Tibial nerve (tissue), 4 donors: ENCODE results near the gene NBR1. TPM values are rescaled to one million over a fixed set of nuclear protein-coding genes. Genes with fewer than 3 reads are reported as not detected.
"Not testable (repeated sequence)": the region's sequence is repeated elsewhere in the genome, so short reads cannot be mapped to it uniquely, and the experiment has no call there.

Experiments
- DNase-seq, 2 donors: peaks; one replicate each; pipeline ENCODE4 v3.0.0-alpha.2; 2019; ENCODE audit warnings: low spot score in 2 of 2
- H3K27ac ChIP-seq, 4 donors: fragments of 200-600 bp; sonication (generic) in 3 of 4; one replicate each; pipeline ENCODE4 v1.5.1; 2017 to 2019; ENCODE audit warnings: mild to moderate bottlenecking in 1 of 4
- H3K27me3 ChIP-seq, 2 donors: fragments of 200-600 bp; sonication (generic) in 1 of 2; one replicate each; pipeline versions ENCODE4 v1.5.1 to v1.6.0; 2017 to 2019
- H3K36me3 ChIP-seq, 3 donors: fragments of 200-600 bp; sonication (generic); one replicate each; pipeline ENCODE4 v1.5.1; 2018 to 2019
- H3K4me1 ChIP-seq, 4 donors: fragments of 200-600 bp; sonication (generic) in 3 of 4; one replicate each; pipeline ENCODE4 v1.5.1; 2017 to 2019
- H3K4me3 ChIP-seq, 4 donors: fragments of 200-600 bp; sonication (generic) in 3 of 4; one replicate each; pipeline ENCODE4 v1.5.1; 2017 to 2019; ENCODE audit warnings: mild to moderate bottlenecking in 1 of 4, moderate library complexity in 1 of 4
- H3K9me3 ChIP-seq, 4 donors: fragments of 200-600 bp; sonication (generic) in 3 of 4; one replicate each; pipeline ENCODE4 v1.5.1; 2017 to 2019
- CTCF ChIP-seq, 5 experiments: fragments of 200-600 bp in 3 of 5; fragments of 450-650 bp in 2 of 5; sonication (generic) in 3 of 5; IDR thresholded peaks; one replicate each; pipeline ENCODE4 v1.5.1; 2016 to 2019; ENCODE audit warnings: antibody characterized with exemption in 5 of 5, mild to moderate bottlenecking in 3 of 5, moderate library complexity in 2 of 5
- EP300 ChIP-seq, 2 donors: sonication (generic); formaldehyde crosslinking; IDR thresholded peaks; one replicate each; pipeline ENCODE4 v1.6.1; 2017; ENCODE audit warnings: antibody characterized with exemption in 2 of 2, mild to moderate bottlenecking in 1 of 2
- POLR2A ChIP-seq, 2 donors: fragments of 450-650 bp; IDR thresholded peaks; one replicate each; pipeline ENCODE4 v1.6.1; 2017; ENCODE audit warnings: antibody characterized with exemption in 2 of 2, mild to moderate bottlenecking in 2 of 2, moderate library complexity in 2 of 2
- WGBS, 2 donors: methylation state at CpG; one replicate each; pipeline ENCODE4 v1.1.5; 2018; 5-methylcytosine and 5-hydroxymethylcytosine counted together
- total RNA-seq, 4 donors: library from RNA; depleted of rRNA; stranded (reverse); fragments of >200 nt; gene quantifications; one replicate each; pipeline ENCODE4 v1.1.0, GENCODE V29; 2016

NBR1 gene
- total RNA-seq, 4 donors from 2014 or later = 61.7 to 80.0 (median 73.5) TPM

- H3K4me3 ChIP-seq = no peak overlapping the region
- no peak for TF ChIP-seq EP300 (IDR thresholded peaks at IDR 0.05)
- no peak for TF ChIP-seq CTCF (IDR thresholded peaks at IDR 0.05)
- no peak for TF ChIP-seq POLR2A (IDR thresholded peaks at IDR 0.05)
- H3K27ac ChIP-seq = no peak overlapping the region
- H3K9me3 ChIP-seq = no peaks in the 10 kb centered on the region
- DNase-seq = no peak
- WGBS, 2 donors = 81 to 82% methylated on average over 9 of the region's 9 CpGs
- no peaks in the 10 kb centered on the region for H3K27me3 ChIP-seq
- H3K4me1 ChIP-seq = no peaks in the 10 kb centered on the region
- H3K36me3 ChIP-seq = peaks cover 0 to 58% (median 2%) of the 10 kb centered on the region in 3 donors
These were observed 49.6 kb downstream of the NBR1 start for GRCh38 chr17:43220511-43221125.

DNA sequence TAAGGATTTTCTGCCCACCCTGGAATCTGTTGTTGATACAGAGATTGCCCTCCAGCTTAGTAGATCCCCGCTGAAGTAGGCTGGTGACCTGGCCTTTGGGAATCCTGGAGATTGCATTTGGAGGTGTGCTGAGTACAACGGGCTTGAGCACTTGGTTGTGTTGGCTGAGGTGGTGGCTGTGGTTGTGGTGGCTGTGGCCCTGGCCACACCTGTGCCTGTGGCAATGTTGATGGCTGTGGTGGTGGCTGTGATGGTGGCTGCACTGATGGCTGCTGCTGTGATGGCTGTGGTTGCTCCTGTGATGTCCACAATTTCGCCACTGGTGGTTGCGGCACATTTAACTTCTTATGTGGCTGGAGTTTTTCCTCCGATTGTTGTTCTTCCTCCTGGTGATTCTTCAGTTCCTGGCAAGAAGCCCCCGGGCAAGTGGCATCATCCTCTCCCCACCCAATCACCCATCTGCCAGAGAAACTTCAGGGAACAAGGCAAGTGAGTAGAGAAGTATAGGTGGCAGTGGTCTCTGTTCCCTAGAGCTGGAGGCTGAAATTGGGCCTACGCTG, 53.2 kb downstream of the NBR1 start:
- H3K27ac ChIP-seq = no peak overlapping the region
- H3K27me3 ChIP-seq = no peaks in the 10 kb centered on the region
- peak in 1 of 2 donors; percentile 2 for DNase-seq
- no peaks in the 10 kb centered on the region for H3K4me1 ChIP-seq
- peaks cover 0 to 30% (median 0%) of the 10 kb centered on the region in 3 donors for H3K36me3 ChIP-seq
- WGBS, 2 donors = 88 to 96% methylated on average over 7 of the region's 7 CpGs
- H3K4me3 ChIP-seq = no peak overlapping the region
- no peaks in the 10 kb centered on the region for H3K9me3 ChIP-seq
- TF ChIP-seq CTCF (IDR thresholded peaks at IDR 0.05) = no peak
- TF ChIP-seq EP300 (IDR thresholded peaks at IDR 0.05) = no peak
- TF ChIP-seq POLR2A (IDR thresholded peaks at IDR 0.05) = no peak

DNA sequence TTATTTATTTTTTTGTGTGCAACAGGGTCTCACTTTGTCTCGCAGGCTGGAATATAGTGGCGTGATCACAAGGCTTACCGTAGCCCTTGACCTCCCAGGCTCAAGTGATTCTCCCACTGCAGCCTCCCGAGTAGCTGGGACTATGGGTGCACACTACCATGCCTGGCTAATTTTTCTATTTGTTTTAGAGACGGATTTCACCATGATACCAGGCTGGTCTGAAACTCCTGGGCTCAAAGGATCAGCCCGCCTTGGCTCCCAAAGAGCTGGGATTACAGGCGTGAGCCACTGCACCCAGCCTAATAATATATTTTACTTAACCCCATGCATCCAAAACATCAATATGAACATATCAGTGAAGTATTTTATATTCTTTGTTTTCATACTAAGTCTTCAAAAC, 55.4 kb downstream of the NBR1 start:
- Histone ChIP-seq H3K9me3 (no peaks in the 10 kb centered on the region), H3K4me1 (no peaks in the 10 kb centered on the region), H3K27me3 (no peaks in the 10 kb centered on the region), H3K4me3 (no peak overlapping the region), H3K27ac (no peak overlapping the region), H3K36me3 (peaks cover 0 to 25% (median 0%) of the 10 kb centered on the region in 3 donors)
- TF ChIP-seq EP300 (IDR thresholded peaks at IDR 0.05) = no peak
- TF ChIP-seq POLR2A (IDR thresholded peaks at IDR 0.05) = no peak
- TF ChIP-seq CTCF (IDR thresholded peaks at IDR 0.05) = no peak
- 90 to 92% methylated on average over 7 of the region's 7 CpGs for WGBS, 2 donors
- DNase-seq = peak in 1 of 2 donors; percentile 3

GRCh38 chr17:43228020-43228782, 57.2 kb downstream of the NBR1 start, which contains the start of gene CCDC200:
TSS of gene CCDC200 (minus strand) at chr17:43228623. CDS start at chr17:43228554, 69 bp downstream.
- no CpG with 5 or more reads among the region's 7 CpGs for WGBS, 2 donors
- not testable (repeated sequence) for H3K27ac ChIP-seq, H3K9me3 ChIP-seq, H3K4me3 ChIP-seq, DNase-seq, H3K27me3 ChIP-seq, H3K4me1 ChIP-seq
- peaks cover 0 to 18% (median 0%) of the 10 kb centered on the region in 3 donors for H3K36me3 ChIP-seq

- DNase-seq = peak in 1 of 2 donors; percentile 23
- WGBS, 2 donors = 60 to 79% methylated on average over 9 to 31 of the region's 40 CpGs
- H3K4me3 ChIP-seq = peak overlapping the region in 2 of 4 donors; percentile 3 to 5
- not testable (repeated sequence) for H3K9me3 ChIP-seq, H3K36me3 ChIP-seq, H3K4me1 ChIP-seq, H3K27me3 ChIP-seq
- peak overlapping the region in 2 of 4 donors; percentile 8 to 77 for H3K27ac ChIP-seq
These were observed 60.4 kb downstream of the NBR1 start for GRCh38 chr17:43231205-43232020.

DNA sequence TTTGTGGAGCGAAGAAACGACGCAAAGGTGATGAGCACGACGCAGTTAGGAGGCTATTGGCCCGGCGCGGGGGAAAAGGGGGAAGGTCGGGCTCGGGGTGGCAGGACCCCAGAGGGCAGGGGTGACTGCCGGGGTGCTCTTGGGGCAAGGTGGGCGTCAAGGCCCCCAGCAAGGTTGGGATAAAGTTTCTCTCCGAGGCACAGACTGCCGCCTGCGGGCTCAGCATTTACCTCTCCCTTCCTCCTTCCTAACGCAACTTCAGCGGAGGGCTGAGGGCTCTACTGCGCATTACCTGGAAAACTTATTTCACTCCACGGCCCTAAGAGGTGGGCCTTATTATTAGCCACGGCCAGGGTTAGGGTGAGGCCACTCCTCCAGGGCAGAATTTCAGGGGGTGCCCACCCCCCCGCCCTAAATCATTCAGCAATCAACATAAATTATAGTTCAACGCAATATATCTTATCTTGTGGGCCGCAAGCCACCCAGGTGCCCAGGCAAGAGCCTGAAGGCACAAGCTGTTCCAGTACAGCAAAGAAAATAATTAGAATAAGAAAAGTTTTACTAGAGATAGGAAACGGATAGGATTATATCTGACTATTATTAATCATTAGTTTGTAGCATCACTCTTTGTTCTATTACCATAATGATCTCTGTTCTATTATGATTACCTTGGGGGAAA, 61.1 kb downstream of the NBR1 start:
- H3K36me3 ChIP-seq, H3K9me3 ChIP-seq, H3K4me1 ChIP-seq, H3K27me3 ChIP-seq: not testable (repeated sequence)
- H3K4me3 ChIP-seq = peak overlapping the region in 2 of 4 donors; percentile 3 to 5
- H3K27ac ChIP-seq = peak overlapping the region in 2 of 4 donors; percentile 8 to 77
- WGBS, 2 donors = 66 to 85% methylated on average over 4 to 22 of the region's 24 CpGs
- DNase-seq = peak; percentile 37 to 77

- DNase-seq, H3K9me3 ChIP-seq, H3K27me3 ChIP-seq, H3K27ac ChIP-seq, H3K36me3 ChIP-seq, H3K4me1 ChIP-seq, H3K4me3 ChIP-seq: not testable (repeated sequence)
- WGBS, 2 donors = no CpG with 5 or more reads among the region's 15 CpGs
These were observed 62.2 kb downstream of the NBR1 start for GRCh38 chr17:43233263-43233662.

DNA sequence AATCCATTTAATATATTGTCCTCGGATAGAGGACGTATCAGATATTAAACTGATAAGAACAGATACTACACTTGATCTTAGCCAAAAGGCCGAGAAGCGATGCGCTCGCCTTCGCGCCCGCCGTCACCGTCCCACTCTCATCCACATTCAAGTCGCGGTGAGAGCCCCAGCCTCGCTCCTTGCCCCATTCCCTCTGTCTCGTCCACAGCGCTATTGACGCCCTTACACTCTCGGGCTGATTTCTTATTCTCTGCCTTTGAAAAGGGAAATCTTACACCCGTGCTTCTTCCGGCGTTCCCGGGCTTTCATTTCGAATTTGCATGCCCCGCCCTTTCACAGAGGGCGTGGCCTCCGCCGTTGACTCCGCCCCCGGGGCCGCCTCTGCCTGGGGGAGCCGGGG, 62.9 kb downstream of the NBR1 start, which contains the start of gene RNU2-1:
Gene RNU2-1 (minus strand): TSS at position 101 of the 400 bp plus-strand sequence.
- H3K9me3 ChIP-seq, H3K27ac ChIP-seq, DNase-seq, H3K4me3 ChIP-seq, H3K36me3 ChIP-seq, H3K27me3 ChIP-seq, H3K4me1 ChIP-seq: not testable (repeated sequence)
- WGBS, 2 donors = no CpG with 5 or more reads among the region's 31 CpGs

GRCh38 chr17:43239597-43239996, 68.6 kb downstream of the NBR1 start:
- not testable (repeated sequence) for H3K36me3 ChIP-seq, DNase-seq, H3K4me3 ChIP-seq, H3K27me3 ChIP-seq, H3K4me1 ChIP-seq, H3K27ac ChIP-seq, H3K9me3 ChIP-seq
- no CpG with 5 or more reads among the region's 26 CpGs for WGBS, 2 donors
